SHP77 treated with DMSO at 0.1 percent for 48 hours (cell line): ENCODE results near the gene SOX1.

ENCODE experiments used
- DNase-seq: peaks from one replicate; lab custom pipeline; 2025; lab: John Stamatoyannopoulos, UW

SOX1 gene

DNA sequence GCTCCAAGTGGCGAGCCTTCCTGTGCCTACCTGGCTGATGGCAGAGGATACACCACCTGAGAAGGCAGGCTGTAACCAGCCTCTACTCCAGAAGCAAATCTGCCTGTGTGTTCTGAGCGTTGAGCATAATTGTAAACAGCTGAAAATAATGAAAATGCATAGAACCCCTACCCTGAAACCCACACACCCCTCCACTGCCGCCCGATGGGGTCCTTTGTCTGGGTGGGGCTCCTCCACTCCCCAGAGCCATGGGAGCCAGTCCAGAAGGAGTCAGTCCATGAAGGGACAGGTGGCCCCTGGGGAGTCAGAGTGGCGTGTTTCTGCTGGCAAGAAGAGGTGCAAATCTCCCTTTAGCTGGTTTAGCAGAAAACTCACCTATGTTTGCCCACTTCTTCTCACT is 8.0 kb upstream of the SOX1 start:
- DNase-seq = no peak

DNA sequence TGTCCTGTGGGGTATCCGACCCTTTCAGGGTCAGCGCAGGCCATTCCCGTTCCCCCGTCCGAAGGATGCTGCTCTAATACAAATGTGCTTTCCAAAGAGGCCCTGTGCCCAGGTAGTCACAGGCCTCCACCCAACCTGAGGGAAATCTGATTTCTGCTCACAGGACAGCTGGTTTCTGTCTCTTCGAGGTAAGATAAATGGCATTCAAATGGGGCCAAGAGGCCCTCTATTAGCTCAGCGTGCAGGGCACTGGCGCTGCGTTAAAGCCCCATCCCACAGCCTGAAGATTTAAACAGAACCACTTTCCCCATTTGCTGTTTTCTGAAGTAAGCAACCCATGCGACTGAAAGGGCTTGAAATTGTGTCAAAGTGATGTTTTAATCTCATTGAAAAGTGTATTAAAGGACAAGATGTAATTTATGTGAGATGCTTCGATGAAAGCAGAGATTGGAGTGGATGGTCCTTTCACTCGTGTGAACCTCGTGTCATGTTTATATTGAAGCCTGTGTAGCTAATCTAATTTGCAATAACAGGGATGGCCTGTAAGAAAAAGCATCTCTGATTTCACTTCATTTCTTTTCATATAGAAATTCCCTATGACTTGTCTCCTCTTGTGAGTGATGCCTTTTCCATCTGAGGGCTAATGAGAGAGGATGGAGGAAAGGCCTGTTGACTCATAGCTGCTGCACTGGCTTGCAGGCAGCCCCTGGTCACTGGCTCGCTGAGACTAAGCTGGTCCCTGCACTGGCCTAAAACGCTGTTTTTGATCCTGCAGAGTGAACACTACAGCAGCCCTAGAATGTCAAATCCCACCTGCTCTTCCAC is 7.3 kb upstream of the SOX1 start:
- no peak for DNase-seq

DNA sequence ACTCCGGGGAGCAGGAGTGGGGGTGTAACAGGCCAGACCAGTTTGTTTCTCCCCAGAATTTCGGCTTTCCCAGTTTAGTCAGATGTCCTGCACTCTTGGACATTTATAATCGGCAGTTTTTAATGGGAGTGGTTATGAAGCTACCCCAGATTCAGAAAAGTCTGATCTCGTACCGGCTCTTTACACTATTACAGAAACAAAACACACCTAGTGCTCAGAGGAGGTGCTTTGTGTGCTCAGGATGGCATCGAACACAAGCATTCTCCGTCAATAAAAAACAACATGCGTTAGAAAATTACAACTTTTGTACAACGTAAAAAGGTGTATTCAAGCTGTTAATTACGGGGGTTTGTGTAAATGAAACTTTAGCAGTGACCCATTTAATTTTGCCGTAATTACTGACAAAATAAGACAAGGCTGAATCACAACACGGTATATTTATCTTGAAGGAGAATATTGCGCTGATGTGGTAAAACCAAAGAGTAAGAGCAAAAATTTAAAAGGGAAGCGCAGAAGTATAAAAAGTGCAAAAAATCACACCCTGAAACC is 6.6 kb upstream of the SOX1 start:
- DNase-seq = no peak

DNA sequence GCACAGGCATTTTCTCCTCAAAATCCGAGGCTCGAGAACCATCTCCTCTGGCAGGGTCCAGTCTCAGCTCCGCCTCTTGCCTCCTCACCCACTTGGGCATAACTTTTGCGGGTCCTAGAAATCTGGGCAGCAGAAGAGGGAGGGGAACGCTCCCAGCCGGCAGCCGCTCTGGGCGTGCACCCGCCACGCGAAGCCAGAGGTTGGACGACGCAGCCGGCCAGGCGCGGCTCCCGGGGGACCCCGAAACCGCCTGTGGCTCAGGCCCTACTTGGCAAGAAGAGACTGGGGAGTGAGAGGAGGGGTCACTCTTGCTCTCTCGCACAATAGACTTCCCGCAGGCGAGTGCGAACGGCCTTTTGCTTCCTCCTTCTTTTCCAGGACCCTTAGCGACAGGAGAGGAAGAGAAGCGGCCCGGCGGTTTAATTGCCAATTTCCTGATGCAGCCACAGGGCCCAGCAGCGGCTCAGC is 6.0 kb upstream of the SOX1 start:
- DNase-seq = no peak

DNA sequence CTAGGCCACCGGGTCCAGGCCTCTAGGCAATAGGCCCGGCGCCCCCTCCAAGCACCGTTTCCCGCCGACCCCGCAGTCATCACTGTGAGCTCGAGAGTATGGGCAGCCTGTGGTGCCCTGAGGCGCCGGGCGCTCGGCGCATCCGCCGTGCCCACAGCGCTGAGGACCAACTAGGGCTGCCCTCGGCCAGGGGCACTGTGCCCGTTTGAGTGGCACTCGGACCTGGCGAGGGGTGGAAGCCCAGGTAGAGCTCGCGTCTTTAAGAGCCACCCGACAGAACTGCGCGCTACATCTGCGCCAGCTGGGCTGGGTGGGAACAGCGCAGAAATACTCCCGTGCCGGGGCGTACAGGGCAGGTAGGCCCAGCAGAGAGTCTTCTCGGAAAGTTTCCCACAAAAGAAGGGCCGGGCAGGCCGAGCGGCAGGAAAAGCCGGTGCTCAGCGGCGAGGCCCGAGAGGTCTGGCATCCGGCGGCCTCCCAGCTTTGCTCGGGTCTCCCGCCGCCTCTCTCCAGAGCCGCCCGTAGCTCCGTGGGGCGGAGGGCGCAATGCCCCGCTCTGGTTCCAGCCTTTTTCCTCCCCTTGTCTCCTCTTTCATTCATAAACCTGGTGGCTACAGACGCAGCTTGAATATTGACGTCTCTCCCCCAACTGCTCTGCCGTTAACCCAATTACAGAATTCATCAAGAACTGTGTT is 5.4 kb upstream of the SOX1 start:
- no peak for DNase-seq

DNA sequence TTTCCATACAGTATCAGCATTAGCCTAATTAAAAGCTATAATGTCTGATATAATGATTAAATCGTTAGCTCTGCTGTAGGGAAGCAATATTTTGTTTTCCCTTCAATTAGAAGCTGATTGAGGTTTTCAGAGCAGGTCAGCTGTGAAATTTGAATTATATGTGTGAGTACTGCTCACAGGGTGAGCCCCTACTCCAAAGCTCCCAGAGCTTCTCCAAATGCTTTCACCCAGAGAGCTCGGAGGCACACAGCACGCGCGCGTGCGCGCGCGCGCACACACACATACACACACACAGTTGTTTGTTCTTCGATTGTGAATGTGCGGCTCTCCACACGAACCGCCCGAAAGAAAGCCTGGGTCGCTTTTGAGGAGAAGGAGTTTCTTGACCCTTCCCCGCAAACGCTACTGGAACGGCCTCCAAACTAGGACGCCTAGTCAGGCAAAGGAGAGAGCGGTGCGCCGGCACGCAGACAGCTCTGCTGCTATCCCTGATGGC is 4.8 kb upstream of the SOX1 start:
- DNase-seq = no peak

DNA sequence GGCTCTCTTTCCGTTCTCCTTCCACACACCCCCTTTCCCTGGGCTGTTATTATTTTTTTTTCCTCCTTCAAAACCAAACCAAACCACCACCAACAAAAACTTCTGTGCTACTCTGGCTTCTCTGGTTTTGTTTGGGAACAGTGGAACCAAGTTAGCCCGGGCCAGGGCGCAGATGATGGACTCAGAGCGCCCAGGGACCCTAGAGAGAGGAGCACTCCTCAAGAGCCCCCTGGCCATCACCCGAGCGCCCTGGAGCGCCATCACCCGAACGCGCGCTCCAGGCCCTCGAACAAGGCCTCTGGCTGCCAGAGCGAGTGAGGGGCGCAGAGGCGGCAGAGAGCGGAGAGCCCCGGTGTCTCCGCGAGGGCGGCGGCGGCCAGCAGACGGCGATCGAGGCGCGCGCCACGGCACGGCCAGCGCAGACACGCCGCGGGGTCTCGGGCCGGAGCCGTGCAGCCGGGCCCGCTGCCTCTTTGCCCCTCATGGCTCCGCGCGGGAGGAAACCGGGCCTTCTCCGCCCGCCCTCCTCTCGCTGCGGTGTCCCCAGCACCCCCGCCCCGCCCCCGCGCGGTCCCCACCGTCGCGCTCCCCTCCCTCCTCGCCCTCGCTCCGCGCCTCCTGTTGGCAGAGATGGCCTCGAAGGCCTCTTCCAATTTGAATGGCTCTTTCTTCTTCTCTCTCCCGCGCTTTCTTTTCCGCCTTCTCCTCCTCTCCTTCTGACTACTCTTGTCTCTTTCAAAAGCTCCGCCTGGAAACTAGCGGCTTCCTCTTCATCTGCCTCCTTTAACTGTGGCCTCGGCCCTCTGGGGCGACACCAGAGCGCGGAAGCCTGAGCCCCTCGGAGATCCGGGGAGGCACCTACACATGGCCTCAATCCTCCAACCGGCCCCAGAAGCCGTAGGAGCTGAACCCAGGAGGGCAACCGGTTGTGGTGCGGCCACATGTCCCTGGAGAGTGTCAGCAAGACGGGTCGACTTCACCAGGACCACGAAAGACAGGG is 4.1 kb upstream of the SOX1 start:
- no peak for DNase-seq

DNA sequence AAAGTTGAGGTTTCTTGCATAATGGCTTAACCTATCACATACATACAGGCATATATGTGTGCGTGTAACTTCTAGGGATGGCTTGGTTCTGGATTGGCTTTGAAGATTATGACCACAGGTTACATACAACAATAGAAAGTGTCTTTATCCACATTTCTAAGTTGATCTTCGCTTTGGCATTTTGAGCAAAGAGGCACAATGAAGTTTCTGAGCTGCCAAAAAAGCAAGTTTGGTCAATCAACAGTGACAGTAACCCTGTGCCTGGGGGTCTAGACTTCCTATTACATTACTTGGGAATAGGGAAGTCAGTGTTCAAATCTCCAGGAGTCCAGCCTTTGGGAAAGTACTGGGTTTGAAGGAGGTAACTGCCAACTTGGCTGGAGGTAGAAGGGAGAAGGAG is 3.1 kb upstream of the SOX1 start:
- no peak for DNase-seq

GRCh38 chr13:112064222-112064621 is 2.7 kb upstream of the SOX1 start:
- no peak for DNase-seq

DNA sequence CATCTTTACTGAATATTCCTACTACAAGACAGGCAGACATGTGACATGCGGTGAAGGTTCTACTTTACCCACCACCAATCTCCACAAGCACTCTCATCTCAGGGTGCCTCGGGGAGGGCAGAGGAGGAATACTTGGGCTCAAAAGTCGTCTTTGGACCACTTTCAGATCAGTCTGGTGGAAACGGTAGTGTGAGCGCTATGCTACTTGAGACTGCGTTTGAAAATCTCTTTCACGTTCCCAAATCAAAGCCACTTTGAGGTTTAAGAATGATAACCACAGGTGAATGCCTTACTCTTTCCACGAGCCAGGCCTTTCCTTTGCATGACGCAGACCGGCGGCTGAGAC is 1.5 kb upstream of the SOX1 start:
- no peak for DNase-seq

DNA sequence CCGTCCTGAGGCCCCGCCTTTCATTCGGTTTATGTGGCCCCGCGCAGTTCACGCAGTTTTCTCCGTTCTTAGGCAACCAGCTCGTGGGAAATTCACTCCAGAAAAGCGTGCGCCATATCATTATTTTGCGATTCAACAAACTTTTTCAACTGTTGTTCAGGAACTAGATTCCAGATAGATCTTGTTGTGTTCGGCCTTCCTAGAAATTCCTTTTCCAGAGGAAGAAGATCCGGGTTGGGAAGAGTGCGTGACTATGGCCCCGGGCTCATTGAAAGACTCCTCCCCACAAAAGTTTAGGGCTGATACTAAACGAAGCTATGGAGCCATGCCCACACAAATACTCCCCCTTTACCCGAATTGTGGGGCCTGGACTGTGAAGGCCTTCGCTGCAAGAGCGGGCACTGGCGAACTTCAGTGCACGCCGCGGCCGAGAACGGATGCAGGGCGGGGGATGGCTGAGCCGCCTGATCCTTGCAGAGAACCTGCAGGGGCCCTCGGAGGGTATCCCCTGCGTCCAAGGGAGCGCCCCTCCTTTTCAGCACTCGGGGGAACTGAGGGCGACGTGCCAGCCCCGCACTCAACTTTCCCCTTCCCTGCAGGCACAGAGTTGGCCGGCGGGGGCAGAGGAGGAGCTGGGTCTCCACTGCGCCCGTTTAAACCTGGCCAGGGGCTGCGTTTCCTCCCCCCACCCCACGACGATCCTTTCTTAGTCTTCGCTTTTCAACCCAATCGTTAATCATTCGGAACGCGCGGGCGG is 904 bp upstream of the SOX1 start:
- DNase-seq = no peak

- no peak for DNase-seq
Observed at GRCh38 chr13:112066624-112067004, 335 bp upstream of the SOX1 start.

GRCh38 chr13:112067871-112068539 is 1.1 kb downstream of the SOX1 start:
- DNase-seq = no peak

DNA sequence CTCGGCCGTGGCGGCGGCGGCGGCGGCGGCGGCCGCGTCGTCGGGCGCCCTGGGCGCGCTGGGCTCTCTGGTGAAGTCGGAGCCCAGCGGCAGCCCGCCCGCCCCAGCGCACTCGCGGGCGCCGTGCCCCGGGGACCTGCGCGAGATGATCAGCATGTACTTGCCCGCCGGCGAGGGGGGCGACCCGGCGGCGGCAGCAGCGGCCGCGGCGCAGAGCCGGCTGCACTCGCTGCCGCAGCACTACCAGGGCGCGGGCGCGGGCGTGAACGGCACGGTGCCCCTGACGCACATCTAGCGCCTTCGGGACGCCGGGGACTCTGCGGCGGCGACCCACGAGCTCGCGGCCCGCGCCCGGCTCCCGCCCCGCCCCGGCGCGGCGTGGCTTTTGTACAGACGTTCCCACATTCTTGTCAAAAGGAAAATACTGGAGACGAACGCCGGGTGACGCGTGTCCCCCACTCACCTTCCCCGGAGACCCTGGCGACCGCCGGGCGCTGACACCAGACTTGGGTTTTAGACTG is 1.7 kb downstream of the SOX1 start:
- no peak for DNase-seq

GRCh38 chr13:112069061-112069844 is 2.3 kb downstream of the SOX1 start:
- no peak for DNase-seq

- DNase-seq = no peak
Observed at GRCh38 chr13:112069845-112070251, 2.9 kb downstream of the SOX1 start.

GRCh38 chr13:112071102-112071722 is 4.3 kb downstream of the SOX1 start:
- DNase-seq = no peak

DNA sequence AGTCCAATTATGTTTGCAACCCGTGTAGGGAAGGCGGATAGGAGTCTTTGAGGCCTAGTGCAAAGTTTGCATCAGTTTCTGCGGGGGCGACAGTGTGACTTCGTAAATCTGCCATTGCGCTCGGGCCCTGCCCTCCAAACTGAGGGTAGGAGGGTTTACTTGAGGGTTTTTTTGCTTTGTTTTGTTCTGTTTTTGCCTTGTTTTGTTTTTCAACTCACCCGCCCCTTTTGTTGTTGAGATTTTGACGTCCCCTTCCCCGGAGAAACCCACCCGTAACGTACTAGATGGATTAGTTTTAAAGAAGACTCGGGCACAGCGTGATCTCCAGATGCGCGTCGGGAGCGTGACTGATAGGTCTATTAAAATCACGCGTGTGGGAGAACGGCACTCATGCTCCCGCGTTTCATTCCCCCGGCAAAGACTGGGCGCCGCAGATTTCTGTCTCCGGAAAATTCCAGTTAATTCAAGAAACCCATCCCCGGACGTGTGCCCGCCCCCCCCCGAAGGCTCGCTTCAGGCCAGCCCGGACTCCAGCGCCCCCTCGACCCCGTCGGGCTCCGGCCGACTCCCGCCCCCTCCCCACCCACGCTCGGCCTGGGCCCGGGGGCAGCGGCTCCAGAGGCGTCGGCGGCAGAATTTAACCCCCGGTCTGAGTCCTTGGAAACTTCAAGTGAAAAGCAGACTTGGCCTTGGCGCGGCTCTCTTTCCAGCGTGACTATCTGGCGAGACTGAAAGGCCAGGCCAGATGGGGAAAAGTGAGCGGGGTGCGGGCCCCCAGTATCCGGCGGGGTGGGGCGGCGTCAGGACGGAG is 5.0 kb downstream of the SOX1 start:
- no peak for DNase-seq
